ENCODE measurements around the gene HSPBP1. TPM values are rescaled to one million over a fixed set of nuclear protein-coding genes. Genes with fewer than 3 reads are reported as not detected.

HSPBP1 gene
- total and polyA plus RNA-seq, 4 donors = 9.4 to 31.6 (median 13.5) TPM

DNA sequence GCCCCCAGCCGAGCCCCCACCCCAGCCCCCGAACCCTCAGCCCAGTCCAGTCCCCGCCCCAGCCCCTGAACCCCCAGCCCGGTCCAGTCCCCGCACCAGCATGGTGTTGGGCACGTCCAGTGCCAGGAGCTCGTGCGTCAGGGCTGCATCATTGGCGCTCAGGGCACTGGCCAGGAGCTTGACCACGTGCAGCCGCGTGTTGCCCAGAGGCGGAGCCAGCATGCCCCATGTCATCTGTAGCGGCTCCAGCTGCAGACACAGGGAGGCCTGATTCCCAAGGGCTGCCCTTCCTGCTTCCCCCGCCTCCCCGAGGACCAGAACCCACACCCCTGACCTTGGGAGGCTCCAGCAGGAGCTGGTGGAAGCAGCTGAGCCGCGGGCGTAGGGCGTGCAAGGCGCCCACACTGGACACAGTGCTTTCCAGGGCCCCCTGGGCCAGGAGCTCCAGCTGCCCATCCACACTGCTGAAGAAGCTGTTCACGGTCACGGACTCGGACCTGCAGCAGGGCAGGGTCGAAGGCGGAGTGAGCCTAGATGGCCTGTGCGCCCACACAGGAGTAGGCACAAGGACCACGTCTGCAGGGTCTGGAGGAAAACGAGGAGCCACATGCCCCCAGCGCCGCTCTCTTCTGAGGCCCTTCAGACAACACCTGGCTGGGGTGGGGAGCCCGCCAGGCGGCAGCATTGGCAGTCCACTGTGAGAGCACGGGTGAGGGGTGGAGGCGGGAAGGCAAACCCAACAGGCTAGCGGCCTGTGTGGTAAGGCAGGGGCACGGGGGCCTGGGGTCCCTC, 38.6 kb downstream of the HSPBP1 start (continued):
- TF ChIP-seq, protein P1, sequence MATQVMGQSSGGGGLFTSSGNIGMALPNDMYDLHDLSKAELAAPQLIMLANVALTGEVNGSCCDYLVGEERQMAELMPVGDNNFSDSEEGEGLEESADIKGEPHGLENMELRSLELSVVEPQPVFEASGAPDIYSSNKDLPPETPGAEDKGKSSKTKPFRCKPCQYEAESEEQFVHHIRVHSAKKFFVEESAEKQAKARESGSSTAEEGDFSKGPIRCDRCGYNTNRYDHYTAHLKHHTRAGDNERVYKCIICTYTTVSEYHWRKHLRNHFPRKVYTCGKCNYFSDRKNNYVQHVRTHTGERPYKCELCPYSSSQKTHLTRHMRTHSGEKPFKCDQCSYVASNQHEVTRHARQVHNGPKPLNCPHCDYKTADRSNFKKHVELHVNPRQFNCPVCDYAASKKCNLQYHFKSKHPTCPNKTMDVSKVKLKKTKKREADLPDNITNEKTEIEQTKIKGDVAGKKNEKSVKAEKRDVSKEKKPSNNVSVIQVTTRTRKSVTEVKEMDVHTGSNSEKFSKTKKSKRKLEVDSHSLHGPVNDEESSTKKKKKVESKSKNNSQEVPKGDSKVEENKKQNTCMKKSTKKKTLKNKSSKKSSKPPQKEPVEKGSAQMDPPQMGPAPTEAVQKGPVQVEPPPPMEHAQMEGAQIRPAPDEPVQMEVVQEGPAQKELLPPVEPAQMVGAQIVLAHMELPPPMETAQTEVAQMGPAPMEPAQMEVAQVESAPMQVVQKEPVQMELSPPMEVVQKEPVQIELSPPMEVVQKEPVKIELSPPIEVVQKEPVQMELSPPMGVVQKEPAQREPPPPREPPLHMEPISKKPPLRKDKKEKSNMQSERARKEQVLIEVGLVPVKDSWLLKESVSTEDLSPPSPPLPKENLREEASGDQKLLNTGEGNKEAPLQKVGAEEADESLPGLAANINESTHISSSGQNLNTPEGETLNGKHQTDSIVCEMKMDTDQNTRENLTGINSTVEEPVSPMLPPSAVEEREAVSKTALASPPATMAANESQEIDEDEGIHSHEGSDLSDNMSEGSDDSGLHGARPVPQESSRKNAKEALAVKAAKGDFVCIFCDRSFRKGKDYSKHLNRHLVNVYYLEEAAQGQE (IDR thresholded peaks at IDR 0.05) = no peak
- no peak for TF ChIP-seq EGR1 (IDR thresholded peaks at IDR 0.05; ENCODE audit: low read depth in 2 of 2)
- TF ChIP-seq HNF4G (IDR thresholded peaks at IDR 0.05) = no peak
- TF ChIP-seq, protein P2, sequence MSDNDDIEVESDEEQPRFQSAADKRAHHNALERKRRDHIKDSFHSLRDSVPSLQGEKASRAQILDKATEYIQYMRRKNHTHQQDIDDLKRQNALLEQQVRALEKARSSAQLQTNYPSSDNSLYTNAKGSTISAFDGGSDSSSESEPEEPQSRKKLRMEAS (IDR thresholded peaks at IDR 0.05) = no peak
- no peak for TF ChIP-seq JUND (IDR thresholded peaks at IDR 0.05)
- TF ChIP-seq YY1 (IDR thresholded peaks at IDR 0.05) = no peak

DNA sequence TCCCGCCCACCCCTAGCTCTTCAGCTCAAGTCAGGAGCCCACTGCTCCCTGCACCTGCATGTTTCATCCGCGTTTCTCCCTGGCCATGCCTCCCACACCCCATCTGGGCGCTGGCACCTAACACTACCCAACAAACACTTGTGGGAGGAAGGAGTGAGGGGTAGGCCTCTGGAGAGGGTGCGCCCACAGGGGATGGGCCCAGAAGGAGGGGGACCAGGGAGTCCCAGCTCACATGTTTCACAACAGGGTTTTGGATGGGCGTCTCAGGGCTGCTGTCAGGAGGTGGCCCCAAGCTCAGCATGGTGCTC, 39.2 kb downstream of the HSPBP1 start:
- 98% methylated on average over 6 of the region's 6 CpGs for WGBS
- Histone ChIP-seq H3K4me1 (ENCODE audit: control insufficient read depth in 4 of 4, insufficient read depth in 4 of 4, low read length in 3 of 4) (no peaks in the 10 kb centered on the region), H3K4me3 (ENCODE audit: low read depth in 1 of 3, low read length in 3 of 3) (no peak overlapping the region), H3K27me3 (ENCODE audit: control insufficient read depth in 4 of 4, insufficient read depth in 4 of 4, low read length in 3 of 4) (no peaks in the 10 kb centered on the region), H3K36me3 (ENCODE audit: control insufficient read depth in 4 of 4, insufficient read depth in 3 of 4, low read depth in 1 of 4, low read length in 3 of 4) (peaks cover 45 to 93% (median 53%) of the 10 kb centered on the region in 4 donors), H3K27ac (ENCODE audit: low read depth in 1 of 2, low read length in 2 of 2) (no peak overlapping the region), H3K9ac (ENCODE audit: low read depth in 1 of 2, low read length in 2 of 2) (no peak overlapping the region), H3K9me3 (ENCODE audit: control insufficient read depth in 4 of 4, low read length in 3 of 4) (no peaks in the 10 kb centered on the region)
- DNase-seq (ENCODE audit: low spot score) = no peak
- TF ChIP-seq, protein P3, sequence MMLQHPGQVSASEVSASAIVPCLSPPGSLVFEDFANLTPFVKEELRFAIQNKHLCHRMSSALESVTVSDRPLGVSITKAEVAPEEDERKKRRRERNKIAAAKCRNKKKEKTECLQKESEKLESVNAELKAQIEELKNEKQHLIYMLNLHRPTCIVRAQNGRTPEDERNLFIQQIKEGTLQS (IDR thresholded peaks at IDR 0.05) = no peak

DNA sequence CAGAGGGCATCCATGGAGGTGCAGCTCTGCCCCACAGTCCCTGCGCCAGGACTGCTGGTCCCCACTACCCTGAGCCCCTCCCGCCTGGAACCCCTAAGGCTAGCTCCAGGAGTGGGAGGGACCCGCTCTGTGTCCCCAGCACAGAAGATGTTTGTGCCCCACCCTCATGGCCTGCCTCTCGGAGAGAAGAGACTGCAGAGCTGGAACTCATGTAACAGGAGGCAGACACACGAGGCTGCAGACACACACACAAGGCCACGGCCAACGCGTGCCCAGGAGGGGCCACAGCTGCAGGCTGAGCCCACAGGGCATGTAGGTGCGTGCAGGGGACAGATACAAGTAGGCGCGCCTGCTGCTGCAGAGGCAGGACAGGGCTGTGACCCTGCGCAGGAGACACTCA, 40.9 kb downstream of the HSPBP1 start:
- 96% methylated on average over 12 of the region's 12 CpGs for WGBS

More for the DNA sequence above, 40.9 kb downstream of the HSPBP1 start:
- no peaks in the 10 kb centered on the region for H3K27me3 ChIP-seq (ENCODE audit: control insufficient read depth in 4 of 4, insufficient read depth in 4 of 4, low read length in 3 of 4)
- H3K36me3 ChIP-seq (ENCODE audit: control insufficient read depth in 4 of 4, insufficient read depth in 3 of 4, low read depth in 1 of 4, low read length in 3 of 4) = peaks cover 44 to 90% (median 53%) of the 10 kb centered on the region in 4 donors
- no peaks in the 10 kb centered on the region for H3K9me3 ChIP-seq (ENCODE audit: control insufficient read depth in 4 of 4, low read length in 3 of 4)
- DNase-seq (ENCODE audit: low spot score) = no peak
- no peak overlapping the region for H3K27ac ChIP-seq (ENCODE audit: low read depth in 1 of 2, low read length in 2 of 2)
- no peak for TF ChIP-seq EGR1 (IDR thresholded peaks at IDR 0.05; ENCODE audit: low read depth in 2 of 2)
- no peak for TF ChIP-seq HNF4A (conservative IDR thresholded peaks at IDR 0.05)
- no peak for TF ChIP-seq RAD21 (IDR thresholded peaks at IDR 0.05)
- TF ChIP-seq, protein P4, sequence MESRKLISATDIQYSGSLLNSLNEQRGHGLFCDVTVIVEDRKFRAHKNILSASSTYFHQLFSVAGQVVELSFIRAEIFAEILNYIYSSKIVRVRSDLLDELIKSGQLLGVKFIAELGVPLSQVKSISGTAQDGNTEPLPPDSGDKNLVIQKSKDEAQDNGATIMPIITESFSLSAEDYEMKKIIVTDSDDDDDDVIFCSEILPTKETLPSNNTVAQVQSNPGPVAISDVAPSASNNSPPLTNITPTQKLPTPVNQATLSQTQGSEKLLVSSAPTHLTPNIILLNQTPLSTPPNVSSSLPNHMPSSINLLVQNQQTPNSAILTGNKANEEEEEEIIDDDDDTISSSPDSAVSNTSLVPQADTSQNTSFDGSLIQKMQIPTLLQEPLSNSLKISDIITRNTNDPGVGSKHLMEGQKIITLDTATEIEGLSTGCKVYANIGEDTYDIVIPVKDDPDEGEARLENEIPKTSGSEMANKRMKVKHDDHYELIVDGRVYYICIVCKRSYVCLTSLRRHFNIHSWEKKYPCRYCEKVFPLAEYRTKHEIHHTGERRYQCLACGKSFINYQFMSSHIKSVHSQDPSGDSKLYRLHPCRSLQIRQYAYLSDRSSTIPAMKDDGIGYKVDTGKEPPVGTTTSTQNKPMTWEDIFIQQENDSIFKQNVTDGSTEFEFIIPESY (IDR thresholded peaks at IDR 0.05) = no peak
- no peak for TF ChIP-seq RXRA (IDR thresholded peaks at IDR 0.05)
- TF ChIP-seq, protein P5, sequence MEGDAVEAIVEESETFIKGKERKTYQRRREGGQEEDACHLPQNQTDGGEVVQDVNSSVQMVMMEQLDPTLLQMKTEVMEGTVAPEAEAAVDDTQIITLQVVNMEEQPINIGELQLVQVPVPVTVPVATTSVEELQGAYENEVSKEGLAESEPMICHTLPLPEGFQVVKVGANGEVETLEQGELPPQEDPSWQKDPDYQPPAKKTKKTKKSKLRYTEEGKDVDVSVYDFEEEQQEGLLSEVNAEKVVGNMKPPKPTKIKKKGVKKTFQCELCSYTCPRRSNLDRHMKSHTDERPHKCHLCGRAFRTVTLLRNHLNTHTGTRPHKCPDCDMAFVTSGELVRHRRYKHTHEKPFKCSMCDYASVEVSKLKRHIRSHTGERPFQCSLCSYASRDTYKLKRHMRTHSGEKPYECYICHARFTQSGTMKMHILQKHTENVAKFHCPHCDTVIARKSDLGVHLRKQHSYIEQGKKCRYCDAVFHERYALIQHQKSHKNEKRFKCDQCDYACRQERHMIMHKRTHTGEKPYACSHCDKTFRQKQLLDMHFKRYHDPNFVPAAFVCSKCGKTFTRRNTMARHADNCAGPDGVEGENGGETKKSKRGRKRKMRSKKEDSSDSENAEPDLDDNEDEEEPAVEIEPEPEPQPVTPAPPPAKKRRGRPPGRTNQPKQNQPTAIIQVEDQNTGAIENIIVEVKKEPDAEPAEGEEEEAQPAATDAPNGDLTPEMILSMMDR (IDR thresholded peaks at IDR 0.05; ENCODE audit: low read depth, low read length, missing input control) = no peak
- TF ChIP-seq GABPA (IDR thresholded peaks at IDR 0.05 in 1 of 2, conservative IDR thresholded peaks at IDR 0.05 in 1 of 2) = no peak
- TF ChIP-seq FOXA1 (IDR thresholded peaks at IDR 0.05) = no peak
- TF ChIP-seq, protein P2 (IDR thresholded peaks at IDR 0.05) = no peak
- TF ChIP-seq, protein P1 (IDR thresholded peaks at IDR 0.05) = no peak
- no peak for TF ChIP-seq JUND (IDR thresholded peaks at IDR 0.05)
- TF ChIP-seq, protein P3 (IDR thresholded peaks at IDR 0.05) = no peak
- TF ChIP-seq FOXA2 (IDR thresholded peaks at IDR 0.05) = no peak
- no peak for TF ChIP-seq YY1 (IDR thresholded peaks at IDR 0.05)
- TF ChIP-seq HNF4G (IDR thresholded peaks at IDR 0.05) = no peak
- H3K4me3 ChIP-seq (ENCODE audit: low read depth in 1 of 3, low read length in 3 of 3) = no peak overlapping the region
- no peak overlapping the region for H3K9ac ChIP-seq (ENCODE audit: low read depth in 1 of 2, low read length in 2 of 2)
- H3K4me1 ChIP-seq (ENCODE audit: control insufficient read depth in 4 of 4, insufficient read depth in 4 of 4, low read length in 3 of 4) = no peaks in the 10 kb centered on the region
